ENCODE data around the gene ZNF320.
A peak's percentile ranks its signal among the peaks of the same experiment; 100 is the strongest.
"Not testable (repeated sequence)": the region's sequence is repeated elsewhere in the genome, so short reads cannot be mapped to it uniquely, and the experiment has no call there.

ZNF320 gene

DNA sequence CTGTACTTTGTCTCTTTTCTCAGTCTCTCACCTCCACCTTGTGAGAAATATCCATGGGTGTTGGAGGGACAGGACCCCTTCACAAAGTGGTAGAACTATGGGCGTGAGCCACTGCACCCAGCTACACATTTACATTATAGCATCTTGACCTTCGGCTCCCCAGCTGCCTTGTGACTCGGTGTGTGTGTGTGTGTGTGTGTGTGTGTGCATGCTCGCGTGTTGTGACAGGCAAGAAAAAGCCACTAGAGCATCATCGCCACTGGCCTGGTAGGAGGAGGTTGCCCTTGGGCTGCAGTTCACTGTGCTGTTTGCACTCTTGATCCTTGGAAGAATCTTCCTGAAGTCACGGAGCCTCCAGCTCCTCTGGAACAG lies 39.5 kb upstream of the ZNF320 start:
- H3K27me3 Mint-ChIP-seq, result no peaks in the 10 kb centered on the region
- no peaks in the 10 kb centered on the region for H3K9me3 Mint-ChIP-seq
- peaks cover 57% of the 10 kb centered on the region for H3K36me3 Mint-ChIP-seq (ENCODE audit: low read depth)
- intact Hi-C loops (cut with micrococcal nuclease), result no loop called here
- H3K4me3 Mint-ChIP-seq, result no peak overlapping the region
- H3K27ac Mint-ChIP-seq, result peak overlapping the region; percentile 17
- peaks cover 53% of the 10 kb centered on the region for H3K4me1 Mint-ChIP-seq (ENCODE audit: low read depth)

DNA sequence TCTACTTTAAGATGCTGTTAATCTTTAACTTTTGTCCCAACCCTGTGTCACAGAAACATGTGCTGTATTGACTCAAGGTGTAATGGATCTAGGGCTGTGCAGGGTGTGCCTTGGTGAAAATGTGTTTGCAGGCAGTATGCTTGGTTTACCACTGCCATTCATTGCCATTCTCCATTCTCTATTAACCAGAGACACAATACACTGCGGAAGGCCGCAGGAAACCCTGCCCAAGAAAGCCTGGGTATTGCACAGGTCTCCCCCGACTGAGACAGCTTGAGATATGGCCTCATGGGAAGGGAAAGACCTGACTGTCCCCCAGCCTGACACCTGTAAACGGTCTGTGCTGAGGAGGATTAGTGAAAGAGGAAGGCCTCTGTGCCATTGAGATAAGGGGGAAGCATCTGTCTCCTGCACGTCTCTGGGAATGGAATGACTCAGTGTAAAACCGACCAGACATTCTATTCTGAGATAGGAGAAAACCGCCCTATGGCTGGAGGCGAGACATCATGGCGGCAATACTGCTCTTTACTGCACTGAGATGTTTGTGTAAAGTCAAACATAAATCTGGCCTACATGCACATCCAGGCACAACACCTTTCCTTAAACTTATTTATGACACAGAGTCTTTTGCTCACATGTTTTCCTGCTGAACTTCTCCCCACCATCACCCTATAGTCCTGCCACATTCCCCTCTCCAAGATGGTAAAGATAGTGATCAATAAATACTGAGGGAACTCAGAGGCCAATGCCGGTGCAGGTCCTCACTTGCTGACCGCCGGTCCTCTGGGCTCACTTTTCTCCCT lies 38.9 kb upstream of the ZNF320 start:
- Mint-ChIP-seq H3K4me3 (no peak overlapping the region), H3K4me1 (ENCODE audit: low read depth) (peaks cover 47% of the 10 kb centered on the region), H3K27ac (peak overlapping the region; percentile 17), H3K9me3 (no peaks in the 10 kb centered on the region), H3K27me3 (no peaks in the 10 kb centered on the region), H3K36me3 (ENCODE audit: low read depth) (peaks cover 56% of the 10 kb centered on the region)
- intact Hi-C loops (cut with micrococcal nuclease), result no loop called here

DNA sequence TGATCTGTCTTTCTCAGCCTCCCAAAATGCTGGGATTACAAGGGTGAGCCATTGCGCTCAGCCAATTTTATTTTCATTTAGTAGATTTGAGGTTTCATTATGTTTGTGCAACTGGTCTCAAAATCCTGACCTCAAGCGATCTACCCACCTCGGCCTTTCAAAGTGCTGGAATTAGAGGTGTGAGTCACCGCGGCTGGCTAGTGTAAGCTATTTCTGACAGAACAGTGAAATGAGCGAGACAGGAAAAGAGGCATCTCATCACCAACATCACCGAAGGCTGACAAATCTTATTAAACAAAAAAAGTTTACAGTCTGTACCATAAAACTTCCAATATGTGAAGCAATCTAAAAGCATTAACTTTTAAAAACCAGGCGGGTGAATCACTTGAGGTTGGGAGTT lies 38.0 kb upstream of the ZNF320 start:
- Mint-ChIP-seq H3K4me1 (ENCODE audit: low read depth) (peaks cover 42% of the 10 kb centered on the region), H3K9me3 (no peaks in the 10 kb centered on the region), H3K27me3 (no peaks in the 10 kb centered on the region), H3K36me3 (ENCODE audit: low read depth) (peaks cover 56% of the 10 kb centered on the region), H3K4me3 (no peak overlapping the region), H3K27ac (no peak overlapping the region)
- intact Hi-C loops (cut with micrococcal nuclease), result no loop called here

DNA sequence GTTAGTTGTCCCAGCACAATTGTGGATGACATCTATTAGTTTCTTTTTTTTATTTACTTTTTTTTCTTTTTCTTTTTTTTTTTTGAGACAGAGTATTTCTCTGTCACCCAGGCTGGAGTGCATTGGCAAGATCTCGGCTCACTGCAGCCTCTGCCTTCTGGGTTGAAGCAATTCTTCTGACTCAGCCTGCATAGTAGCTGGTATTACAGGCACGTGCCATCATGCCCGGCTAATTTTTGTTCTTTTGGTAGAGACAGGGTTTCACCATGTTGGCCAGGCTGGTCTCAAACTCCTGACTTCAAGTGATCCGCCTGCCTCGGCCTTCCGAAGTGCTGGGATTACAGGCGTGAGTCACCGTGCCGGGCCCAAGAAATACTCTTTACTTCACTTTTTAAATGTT lies 27.2 kb upstream of the ZNF320 start:
- Mint-ChIP-seq H3K4me1 (ENCODE audit: low read depth) (peaks cover 42% of the 10 kb centered on the region), H3K27ac (peak overlapping the region; percentile 94), H3K36me3 (ENCODE audit: low read depth) (peaks cover 39% of the 10 kb centered on the region)
- intact Hi-C loops (cut with micrococcal nuclease), result loop anchor here (5.0 kb wide), 1 partner anchor 38 kb away; the partner anchor contains the start of gene ZNF816
- not testable (repeated sequence) for H3K4me3 Mint-ChIP-seq, H3K9me3 Mint-ChIP-seq, H3K27me3 Mint-ChIP-seq

DNA sequence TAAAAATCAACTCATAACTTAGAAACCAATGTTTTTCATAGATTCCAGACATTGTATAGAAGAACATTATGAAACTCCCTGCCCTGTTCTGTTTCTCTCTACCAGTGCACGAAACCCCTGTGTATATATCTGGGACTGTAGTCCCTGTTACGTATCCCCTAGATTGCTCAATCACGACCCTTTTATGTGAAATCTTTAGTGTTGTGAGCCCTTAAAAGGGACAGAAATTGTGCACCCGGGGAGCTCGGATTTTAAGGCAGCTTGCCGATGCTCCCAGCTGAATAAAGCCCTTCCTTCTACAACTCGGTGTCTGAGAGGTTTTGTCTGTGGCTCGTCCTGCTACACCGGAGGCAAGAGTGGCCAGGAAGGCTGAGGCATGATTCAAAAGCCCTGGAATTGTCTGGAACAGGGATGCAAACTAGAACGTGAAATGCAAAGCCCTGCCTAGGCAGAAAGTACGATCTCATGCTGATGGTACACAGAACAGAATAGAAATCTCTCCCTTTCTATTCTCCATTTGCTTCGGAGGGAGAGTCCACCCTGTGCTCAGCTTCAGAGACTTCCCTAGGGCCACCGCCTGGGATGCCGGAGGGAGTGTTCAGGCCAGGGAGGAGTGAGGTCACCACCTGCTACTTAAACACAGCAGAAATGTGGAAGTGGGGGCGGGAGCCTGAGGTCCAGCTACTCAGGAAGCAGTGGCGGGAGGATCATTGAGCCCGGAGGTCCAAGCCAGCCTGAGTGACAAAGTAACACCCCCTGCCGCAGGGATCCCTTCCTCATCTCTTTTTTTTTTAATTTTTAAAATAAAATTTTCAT lies 26.6 kb upstream of the ZNF320 start:
- intact Hi-C loops (cut with micrococcal nuclease), result loop anchor here (1.0 to 5.0 kb wide), 3 partner anchors 19 to 38 kb away; partner anchors contain the start of genes ZNF320 and ZNF816
- H3K27me3 Mint-ChIP-seq, result no peaks in the 10 kb centered on the region
- peak overlapping the region; percentile 94 for H3K27ac Mint-ChIP-seq
- peaks cover 42% of the 10 kb centered on the region for H3K4me1 Mint-ChIP-seq (ENCODE audit: low read depth)
- no peaks in the 10 kb centered on the region for H3K9me3 Mint-ChIP-seq
- H3K36me3 Mint-ChIP-seq (ENCODE audit: low read depth), result peaks cover 39% of the 10 kb centered on the region
- peak overlapping the region; percentile 81 for H3K4me3 Mint-ChIP-seq

DNA sequence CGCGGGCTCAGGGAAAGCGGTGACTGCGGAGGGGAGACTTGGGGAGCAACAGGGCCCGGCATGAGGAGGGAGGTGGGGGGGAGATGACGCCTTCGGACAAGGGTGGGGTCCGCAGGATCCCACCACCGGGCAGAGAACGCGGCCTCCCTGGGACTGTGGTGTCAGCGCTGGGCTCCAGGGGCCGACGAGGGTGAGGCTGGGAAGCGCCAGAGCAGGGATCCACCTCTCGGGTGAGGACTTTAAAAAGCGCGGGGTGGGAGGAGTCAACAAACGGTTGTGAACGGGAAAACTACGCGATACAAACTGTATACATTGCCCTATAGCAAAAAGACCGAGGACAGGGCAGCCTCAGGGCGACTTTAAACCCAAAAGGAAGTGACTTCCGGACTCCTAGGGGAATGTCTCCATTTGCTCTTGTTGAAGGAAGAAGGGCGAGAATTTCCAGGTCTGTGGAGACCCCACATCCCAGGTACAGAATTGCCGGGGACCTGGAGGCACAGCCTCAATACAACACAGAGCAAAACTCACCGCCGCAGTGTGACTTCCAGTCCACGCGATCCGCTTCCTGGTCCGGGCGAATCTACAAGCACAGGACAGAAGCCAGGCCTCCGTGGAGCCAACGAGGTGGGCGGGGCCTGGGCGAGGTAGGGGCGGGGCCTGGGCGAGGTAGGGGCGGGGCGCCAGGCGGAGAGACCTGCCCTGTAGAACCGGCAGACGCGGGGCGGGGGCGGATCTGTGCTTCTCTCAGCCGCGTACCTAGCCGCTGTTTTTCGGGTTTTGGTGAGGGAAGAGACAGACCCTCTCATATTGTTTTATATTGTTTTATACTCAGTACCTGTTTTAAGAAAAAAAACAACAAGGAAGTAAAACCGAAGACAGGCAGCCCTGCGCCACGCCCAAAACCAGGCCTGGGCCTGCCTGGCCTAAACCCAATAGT lies 25.7 kb upstream of the ZNF320 start, which contains the start of gene ZNF888:
TSS of gene ZNF888 (minus strand) at position 588 of the 937 bp plus-strand sequence. CDS start 5,555 bp downstream, outside the sequence.
- intact Hi-C loops (cut with micrococcal nuclease), result loop anchor here (1.0 to 5.0 kb wide), 3 partner anchors 20 to 39 kb away; partner anchors contain the start of genes ZNF320 and ZNF816
- H3K4me1 Mint-ChIP-seq (ENCODE audit: low read depth), result peaks cover 42% of the 10 kb centered on the region
- peak within 1 kb of the TSS; percentile 94 for H3K27ac Mint-ChIP-seq
- H3K9me3 Mint-ChIP-seq, result no peaks in the 10 kb centered on the region
- peaks cover 34% of the 10 kb centered on the region for H3K36me3 Mint-ChIP-seq (ENCODE audit: low read depth)
- H3K27me3 Mint-ChIP-seq, result no peaks in the 10 kb centered on the region
- H3K4me3 Mint-ChIP-seq, result peak within 1 kb of the TSS; percentile 81

DNA sequence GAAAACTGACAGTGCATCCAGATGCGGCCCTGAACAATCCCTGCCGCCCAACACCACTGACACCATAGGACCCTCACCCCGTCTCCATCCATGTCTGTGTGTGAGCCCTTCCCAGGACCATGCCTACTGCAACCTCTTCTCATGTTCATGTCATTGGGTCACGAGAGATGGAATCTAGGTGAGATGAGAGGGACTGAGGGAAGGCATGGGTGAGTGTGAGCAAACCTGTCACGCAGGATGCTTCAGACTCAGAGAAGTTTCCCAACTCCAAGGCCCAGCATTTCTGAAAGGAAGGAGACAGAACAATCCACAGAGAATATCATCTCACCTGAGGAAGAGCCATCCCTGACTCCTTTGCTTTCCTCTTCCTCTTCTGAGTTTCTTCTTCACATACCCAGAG lies 20.1 kb upstream of the ZNF320 start:
- Mint-ChIP-seq H3K27me3 (no peaks in the 10 kb centered on the region), H3K4me3 (no peak overlapping the region), H3K27ac (no peak overlapping the region), H3K36me3 (ENCODE audit: low read depth) (peaks cover 71% of the 10 kb centered on the region), H3K9me3 (no peaks in the 10 kb centered on the region), H3K4me1 (ENCODE audit: low read depth) (peaks cover 17% of the 10 kb centered on the region)
- intact Hi-C loops (cut with micrococcal nuclease), result no loop called here

DNA sequence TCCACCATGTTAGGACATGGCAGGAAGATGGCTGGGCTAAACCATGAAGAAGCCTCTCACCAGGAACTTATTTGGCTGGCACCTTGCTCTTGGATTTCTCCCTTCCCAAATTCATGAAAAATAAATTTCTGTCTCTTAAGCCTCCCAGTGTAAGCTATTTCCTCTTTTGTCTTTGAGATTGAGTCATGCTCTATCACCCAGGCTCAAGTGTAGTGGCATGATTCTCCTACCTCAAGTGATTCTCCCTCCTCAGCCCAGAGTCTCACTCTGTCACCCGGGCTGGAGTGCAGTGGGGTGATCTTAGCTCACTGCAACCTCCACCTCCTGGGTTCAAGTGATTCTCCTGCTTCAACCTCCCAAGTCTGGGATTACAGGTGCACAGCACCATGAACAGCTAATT lies 13.2 kb upstream of the ZNF320 start:
- Mint-ChIP-seq H3K36me3 (ENCODE audit: low read depth) (peaks cover 100% of the 10 kb centered on the region), H3K27me3 (no peaks in the 10 kb centered on the region), H3K4me1 (ENCODE audit: low read depth) (peaks cover 7% of the 10 kb centered on the region), H3K27ac (no peak overlapping the region), H3K4me3 (no peak overlapping the region), H3K9me3 (peaks cover 49% of the 10 kb centered on the region)
- intact Hi-C loops (cut with micrococcal nuclease), result no loop called here

DNA sequence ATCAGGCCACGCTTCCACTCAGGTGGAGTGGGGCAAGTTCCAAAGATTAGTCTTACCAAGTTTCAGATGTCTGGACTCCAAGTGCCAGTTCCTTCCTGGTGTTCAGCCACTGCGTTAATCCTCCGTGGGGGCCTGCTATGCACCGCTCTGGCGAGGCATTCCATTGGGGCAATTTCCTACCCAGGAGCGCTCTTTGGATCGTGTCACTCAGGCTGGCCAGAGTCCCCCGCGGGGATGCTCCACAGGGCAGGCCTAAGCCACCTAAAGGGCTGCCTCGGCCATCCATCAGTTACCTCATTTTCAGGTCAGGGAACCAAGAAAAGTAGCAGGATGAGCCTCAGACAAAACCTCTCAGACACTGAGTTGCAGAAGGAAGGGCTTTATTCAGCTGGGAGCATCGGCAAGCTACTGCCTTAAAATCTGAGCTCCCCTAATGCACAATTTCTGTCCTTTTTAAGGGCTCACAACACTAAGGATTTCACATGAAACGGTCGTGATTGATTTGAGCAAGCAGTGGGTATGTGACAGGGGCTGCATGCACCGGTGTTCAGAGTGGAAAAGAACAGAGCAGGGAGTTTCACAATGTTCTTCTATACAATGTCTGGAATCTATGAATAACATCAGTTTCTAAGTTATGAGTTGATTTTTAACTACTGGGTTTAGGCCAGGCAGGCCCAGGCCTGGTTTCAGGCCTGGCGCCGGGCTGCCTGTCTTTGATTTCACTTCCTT lies 6.8 kb upstream of the ZNF320 start:
- Mint-ChIP-seq H3K9me3 (peaks cover 29% of the 10 kb centered on the region), H3K36me3 (ENCODE audit: low read depth) (peaks cover 42% of the 10 kb centered on the region)
- H3K27me3 Mint-ChIP-seq; H3K4me3 Mint-ChIP-seq; H3K4me1 Mint-ChIP-seq (ENCODE audit: low read depth); H3K27ac Mint-ChIP-seq; intact Hi-C loops (cut with micrococcal nuclease): not testable (repeated sequence)

DNA sequence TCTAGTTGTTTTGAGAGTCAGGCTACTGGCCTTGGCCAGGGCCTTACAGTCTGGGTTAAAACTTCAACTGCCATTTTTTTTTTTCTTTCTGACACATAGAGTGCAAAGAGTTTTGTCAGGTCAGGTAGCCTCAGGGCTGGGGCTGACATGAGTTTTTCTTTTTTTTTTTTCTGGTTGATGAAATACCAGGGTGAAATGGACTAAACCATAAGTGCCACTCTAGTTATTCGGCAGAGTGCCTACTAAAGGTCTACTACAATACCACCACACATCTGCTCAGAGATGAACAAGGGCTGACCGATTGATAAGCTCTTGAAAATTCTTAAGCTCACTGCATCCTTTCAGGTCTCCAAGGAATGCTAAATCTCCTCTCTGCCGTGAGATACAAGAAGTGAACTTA lies 4.4 kb upstream of the ZNF320 start:
- Mint-ChIP-seq H3K36me3 (ENCODE audit: low read depth) (peaks cover 28% of the 10 kb centered on the region), H3K4me1 (ENCODE audit: low read depth) (peaks cover 3% of the 10 kb centered on the region), H3K9me3 (peaks cover 15% of the 10 kb centered on the region), H3K27me3 (no peaks in the 10 kb centered on the region), H3K27ac (no peak overlapping the region), H3K4me3 (no peak overlapping the region)
- intact Hi-C loops (cut with micrococcal nuclease), result no loop called here

DNA sequence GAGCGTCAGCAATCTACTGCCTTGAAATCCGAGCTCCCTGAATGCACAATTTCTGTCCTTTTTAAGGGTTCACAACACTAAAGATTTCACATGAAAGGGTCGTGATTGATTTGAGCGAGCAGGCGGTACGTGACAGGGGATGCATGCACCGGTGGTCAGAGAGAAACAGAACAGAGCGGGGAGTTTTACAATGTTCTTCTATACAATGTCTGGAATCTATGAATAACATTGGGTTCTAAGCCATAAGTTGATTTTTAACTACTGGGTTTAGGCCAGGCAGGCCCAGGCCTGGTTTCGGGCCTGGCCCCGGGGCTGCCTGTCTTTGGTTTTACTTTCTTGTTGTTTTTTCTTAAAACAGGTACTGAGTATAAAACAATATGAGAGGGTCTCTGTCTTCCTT lies 1.2 kb upstream of the ZNF320 start:
- H3K4me3 Mint-ChIP-seq; H3K9me3 Mint-ChIP-seq; H3K27me3 Mint-ChIP-seq; intact Hi-C loops (cut with micrococcal nuclease): not testable (repeated sequence)
- H3K27ac Mint-ChIP-seq, result peak overlapping the region; percentile 97
- peaks cover 16% of the 10 kb centered on the region for H3K4me1 Mint-ChIP-seq (ENCODE audit: low read depth)
- H3K36me3 Mint-ChIP-seq (ENCODE audit: low read depth), result peaks cover 35% of the 10 kb centered on the region

DNA sequence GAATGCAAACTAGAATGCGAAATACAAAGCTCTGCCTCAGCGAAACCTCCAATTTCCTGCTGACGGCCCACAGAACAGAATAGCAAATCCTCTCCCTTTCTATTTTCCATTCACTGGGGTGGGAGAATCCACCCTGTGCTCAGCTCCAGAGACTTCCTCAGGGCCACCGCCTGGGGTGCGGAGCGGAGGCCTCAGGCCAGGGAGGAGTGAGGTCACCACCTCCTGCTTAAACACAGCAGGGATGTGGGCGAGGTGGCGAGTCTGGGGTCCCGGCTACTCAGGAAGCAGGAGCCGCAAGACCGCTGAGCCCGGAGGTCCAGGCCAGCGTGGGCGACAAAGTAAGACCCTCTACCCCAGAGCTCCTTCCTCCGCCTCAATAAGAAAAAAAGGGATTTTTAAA lies 666 bp upstream of the ZNF320 start:
- no peaks in the 10 kb centered on the region for H3K9me3 Mint-ChIP-seq
- H3K4me1 Mint-ChIP-seq (ENCODE audit: low read depth), result peaks cover 16% of the 10 kb centered on the region
- H3K4me3 Mint-ChIP-seq, result peak overlapping the region; percentile 97
- intact Hi-C loops (cut with micrococcal nuclease), result no loop called here
- peak overlapping the region; percentile 97 for H3K27ac Mint-ChIP-seq
- no peaks in the 10 kb centered on the region for H3K27me3 Mint-ChIP-seq
- peaks cover 40% of the 10 kb centered on the region for H3K36me3 Mint-ChIP-seq (ENCODE audit: low read depth)
